H9 (cell line): Measurements from ENCODE around the gene SPAG5. TPM values are rescaled to one million over a fixed set of nuclear protein-coding genes. Genes with fewer than 3 reads are reported as not detected.

Source experiments
- DNase-seq: peaks from one replicate; pipeline ENCODE4 v3.0.0-alpha.2; 2017
- H2AFZ ChIP-seq: one replicate; pipeline ENCODE4 v1.6.1; 2013; ENCODE audit warnings: mild to moderate bottlenecking, low read length, control low read depth, moderate library complexity
- H2AK5ac ChIP-seq: 2 replicates; pipeline ENCODE4 v1.6.1; 2013; ENCODE audit warnings: low read length, control low read depth, mixed read lengths; ENCODE audit not compliant: insufficient read length
- H2BK120ac ChIP-seq: one replicate; pipeline ENCODE4 v1.6.1; 2013; ENCODE audit warnings: low read depth, mild to moderate bottlenecking, low read length, control low read depth, inconsistent platforms; ENCODE audit not compliant: poor library complexity, severe bottlenecking
- H2BK12ac ChIP-seq: 2 replicates; pipeline ENCODE4 v1.6.1; 2013; ENCODE audit warnings: low read length, control low read depth, mixed read lengths, low read depth; ENCODE audit not compliant: insufficient read length
- H2BK15ac ChIP-seq: 2 replicates; pipeline ENCODE4 v1.6.1; 2013; ENCODE audit warnings: low read depth, low read length, control low read depth
- H2BK20ac ChIP-seq: one replicate; pipeline ENCODE4 v1.6.1; 2013; ENCODE audit warnings: low read depth, mild to moderate bottlenecking, low read length, control low read depth, inconsistent platforms; ENCODE audit not compliant: poor library complexity, severe bottlenecking
- H2BK5ac ChIP-seq: 2 replicates; pipeline ENCODE4 v1.6.1; 2013; ENCODE audit warnings: low read length, control low read depth, mixed read lengths; ENCODE audit not compliant: insufficient read length
- H3K14ac ChIP-seq: 2 replicates; pipeline ENCODE4 v1.6.1; 2013; ENCODE audit warnings: low read length, control low read depth; ENCODE audit not compliant: insufficient read depth
- H3K18ac ChIP-seq: 2 replicates; pipeline ENCODE4 v1.6.1; 2013; ENCODE audit warnings: low read depth, mild to moderate bottlenecking, mixed read lengths, low read length, control low read depth; ENCODE audit not compliant: insufficient read length
- H3K23ac ChIP-seq: 2 replicates; pipeline ENCODE4 v1.6.1; 2013; ENCODE audit warnings: low read length, control low read depth, mixed read lengths, low read depth; ENCODE audit not compliant: insufficient read length
- H3K23me2 ChIP-seq: 2 replicates; pipeline ENCODE4 v1.6.1; 2013; ENCODE audit warnings: low read depth, mild to moderate bottlenecking, mixed read lengths, low read length, control low read depth; ENCODE audit not compliant: insufficient read length, poor library complexity, severe bottlenecking
- H3K27ac ChIP-seq: 2 replicates; pipeline ENCODE4 v1.5.1; 2013; ENCODE audit warnings: low read length, control low read depth, mixed read lengths, low read depth; ENCODE audit not compliant: insufficient read length
- H3K27me3 ChIP-seq: 2 replicates; pipeline ENCODE4 v1.6.1; 2013; ENCODE audit warnings: low read length, control low read depth, inconsistent platforms; ENCODE audit not compliant: insufficient read depth
- H3K4ac ChIP-seq: 2 replicates; pipeline ENCODE4 v1.6.1; 2013; ENCODE audit warnings: low read depth, mild to moderate bottlenecking, control low read depth, inconsistent platforms, low read length, moderate library complexity
- H3K4me1 ChIP-seq: 2 replicates; pipeline ENCODE4 v1.6.1; 2013; ENCODE audit warnings: low read length, control low read depth, inconsistent platforms; ENCODE audit not compliant: insufficient read depth
- H3K4me2 ChIP-seq: 2 replicates; pipeline ENCODE4 v1.6.1; 2013; ENCODE audit warnings: low read length, control low read depth, mixed read lengths; ENCODE audit not compliant: insufficient read length, insufficient read depth
- H3K56ac ChIP-seq: 2 replicates; pipeline ENCODE4 v1.6.1; 2013; ENCODE audit warnings: low read depth, mild to moderate bottlenecking, mixed read lengths, low read length, control low read depth; ENCODE audit not compliant: insufficient read length
- H3K79me1 ChIP-seq: 2 replicates; pipeline ENCODE4 v1.6.1; 2013; ENCODE audit warnings: low read depth, mild to moderate bottlenecking, moderate library complexity, low read length, control low read depth, inconsistent platforms; ENCODE audit not compliant: insufficient read depth, poor library complexity, severe bottlenecking
- H3K79me2 ChIP-seq: 2 replicates; pipeline ENCODE4 v1.6.1; 2013; ENCODE audit warnings: low read length, control low read depth, inconsistent platforms; ENCODE audit not compliant: insufficient read depth
- H3K9ac ChIP-seq: 2 replicates; pipeline ENCODE4 v1.6.1; 2013; ENCODE audit warnings: low read length, control low read depth, mixed read lengths; ENCODE audit not compliant: insufficient read length; ENCODE audit errors: extremely low read depth
- H3K9me3 ChIP-seq: one replicate; pipeline ENCODE4 v1.6.1; 2013; ENCODE audit warnings: low read depth, low read length, inconsistent platforms; ENCODE audit not compliant: control insufficient read depth
- H3T11ph ChIP-seq: one replicate; pipeline ENCODE4 v1.6.1; 2013; ENCODE audit warnings: mild to moderate bottlenecking, low read length, control low read depth, inconsistent platforms
- H4K20me1 ChIP-seq: one replicate; pipeline ENCODE4 v1.6.1; 2013; ENCODE audit not compliant: control insufficient read depth, insufficient read length, insufficient read depth
- H4K5ac ChIP-seq: 2 replicates; pipeline ENCODE4 v1.6.1; 2013; ENCODE audit warnings: low read depth, mild to moderate bottlenecking, mixed read lengths, low read length, control low read depth; ENCODE audit not compliant: insufficient read length
- H4K8ac ChIP-seq: replicated peaks from 2 replicates; pipeline ENCODE4 v1.6.1; 2013; ENCODE audit warnings: low read length, control low read depth, mixed read lengths, low read depth; ENCODE audit not compliant: insufficient read length
- H4K91ac ChIP-seq: 2 replicates; pipeline ENCODE4 v1.6.1; 2013; ENCODE audit warnings: low read depth, mild to moderate bottlenecking, moderate library complexity, mixed read lengths, low read length, control low read depth; ENCODE audit not compliant: insufficient read length
- H3K27ac Mint-ChIP-seq, 3 experiments: 2 replicates in 2 of 3; 3 replicates in 1 of 3; pipeline ENCODE4 v1.8.0; 2020 to 2021; ENCODE audit warnings: mixed read lengths in 3 of 3, mild to moderate bottlenecking in 1 of 3, moderate library complexity in 1 of 3
- H3K27me3 Mint-ChIP-seq: 2 replicates; pipeline ENCODE4 v1.8.0; 2021; ENCODE audit warnings: low read depth, mild to moderate bottlenecking, moderate library complexity, mixed read lengths
- H3K36me3 Mint-ChIP-seq, 3 experiments: 2 replicates in 2 of 3; 3 replicates in 1 of 3; pipeline ENCODE4 v1.8.0; 2020 to 2021; ENCODE audit warnings: low read depth in 3 of 3, mixed read lengths in 3 of 3; ENCODE audit not compliant: insufficient read depth in 1 of 3
- H3K4me1 Mint-ChIP-seq, 2 experiments: 2 replicates each; pipeline ENCODE4 v1.8.0; 2020; ENCODE audit warnings: mixed read lengths in 2 of 2
- H3K4me3 Mint-ChIP-seq, 2 experiments: 2 replicates in 1 of 2; 3 replicates in 1 of 2; pipeline ENCODE4 v1.8.0; 2020 to 2021; ENCODE audit warnings: mild to moderate bottlenecking in 2 of 2, mixed read lengths in 2 of 2, moderate library complexity in 1 of 2
- H3K9me3 Mint-ChIP-seq, 2 experiments: 2 replicates in 1 of 2; 3 replicates in 1 of 2; pipeline ENCODE4 v1.8.0; 2020; ENCODE audit warnings: mild to moderate bottlenecking in 2 of 2, mixed read lengths in 2 of 2, moderate library complexity in 1 of 2
- CTCF ChIP-seq: fragments of 200-600 bp; sonication (generic); conservative IDR thresholded peaks from 3 replicates; pipeline ENCODE4 v1.8.0; 2021; ENCODE audit warnings: antibody characterized with exemption, mild to moderate bottlenecking
- WGBS: extraction: QIAGEN DNeasy Blood & Tissue Kit; methylation state at CpG from one replicate; pipeline ENCODE4 v1.1.7; 2013; ENCODE audit warnings: missing lambda C conversion rate, low lambda C conversion rate, mixed read lengths; ENCODE audit not compliant: insufficient read length; ENCODE audit errors: extremely low coverage; 5-methylcytosine and 5-hydroxymethylcytosine counted together
- total RNA-seq: library from RNA; stranded (reverse); gene quantifications from 2 replicates; pipeline ENCODE4 v1.2.1, GENCODE V29; 2021

Gene SPAG5
- total RNA-seq, 1 experiment from 2014 or later, result 122 TPM

GRCh38 chr17:28538296-28538895, 60.4 kb downstream of the SPAG5 start:
- Histone ChIP-seq H3K9ac (no peak overlapping the region), H2BK12ac (no peak overlapping the region), H2BK120ac (no peak overlapping the region), H3K27ac (no peak overlapping the region), H3K23ac (no peak overlapping the region), H2BK5ac (no peak overlapping the region), H3T11ph (no peak overlapping the region), H2AK5ac (no peak overlapping the region), H3K4me2 (no peak overlapping the region), H2BK15ac (no peak overlapping the region), H3K79me1 (no peaks in the 10 kb centered on the region), H2BK20ac (no peak overlapping the region), H3K14ac (no peak overlapping the region), H3K4me1 (no peaks in the 10 kb centered on the region), H3K23me2 (no peaks in the 10 kb centered on the region), H3K79me2 (no peaks in the 10 kb centered on the region), H4K8ac (no peak overlapping the region), H3K56ac (no peak overlapping the region), H4K91ac (no peak overlapping the region), H3K18ac (no peak overlapping the region), H2AFZ (no peak overlapping the region), H4K5ac (no peak overlapping the region), H4K20me1 (no peaks in the 10 kb centered on the region), H3K4ac (no peak overlapping the region), H3K9me3 (no peaks in the 10 kb centered on the region), H3K27me3 (no peaks in the 10 kb centered on the region)
- no CpG with 5 or more reads among the region's 14 CpGs for WGBS
- Mint-ChIP-seq H3K27ac (no peak overlapping the region), H3K4me3 (no peak overlapping the region), H3K4me1 (peaks cover 0 to 10% of the 10 kb centered on the region in 2 experiments; a peak in 1 of 4 replicates), H3K27me3 (no peaks in the 10 kb centered on the region; the same call in 1 of the 2 replicates), H3K9me3 (no peaks in the 10 kb centered on the region), H3K36me3 (no peaks in the 10 kb centered on the region)
- DNase-seq, result no peak
- no peak for TF ChIP-seq CTCF
